HG03354 (cell line): Measurements from ENCODE around the gene TPRG1L.

Source experiments
- ATAC-seq: cut with Tn5 transposase; IDR thresholded peaks from one replicate; pipeline ENCODE4 v1.9.1; 2021; ENCODE audit warnings: mild to moderate bottlenecking; ENCODE audit not compliant: unreplicated experiment, poor library complexity, severe bottlenecking

TPRG1L gene

GRCh38 chr1:3672231-3672970 is 47.6 kb downstream of the TPRG1L start:
- no peak for ATAC-seq

GRCh38 chr1:3672971-3673361 is 48.2 kb downstream of the TPRG1L start:
- ATAC-seq, result no peak

GRCh38 chr1:3673381-3674099 is 48.7 kb downstream of the TPRG1L start:
- ATAC-seq, result peak; percentile 22

GRCh38 chr1:3674100-3675094 is 49.6 kb downstream of the TPRG1L start:
- peak; percentile 1 for ATAC-seq

- ATAC-seq, result no peak
Observed at GRCh38 chr1:3675436-3675835, 50.6 kb downstream of the TPRG1L start.

- ATAC-seq, result peak; percentile 74
Observed at GRCh38 chr1:3676581-3677470, 52.0 kb downstream of the TPRG1L start.

GRCh38 chr1:3677484-3677883 is 52.7 kb downstream of the TPRG1L start:
- peak; percentile 21 for ATAC-seq

- no peak for ATAC-seq
Observed at GRCh38 chr1:3678361-3679097, 53.7 kb downstream of the TPRG1L start.

- no peak for ATAC-seq
Observed at GRCh38 chr1:3679098-3679555, 54.3 kb downstream of the TPRG1L start.
